Calu3 (cell line): ENCODE measurements around the gene TCF4. TPM values are rescaled to one million over a fixed set of nuclear protein-coding genes. Genes with fewer than 3 reads are reported as not detected.

Source experiments
- BruUV-seq: library from RNA; stranded (reverse); fragments of 400-500 nt; replicated peaks from 2 replicates; lab custom pipeline; 2021; lab: Mats Ljungman, UMichigan
- CTCF ChIA-PET: fragments of 300-600 bp; sonication (Branson Sonifier 250); formaldehyde crosslinking; loops from one replicate; lab custom pipeline; 2022; ENCODE audit warnings: antibody characterized with exemption; lab: Charles Lee
- DNase-seq: peaks from one replicate; pipeline ENCODE4 v3.0.0; 2022
- H3K27ac Mint-ChIP-seq: one replicate; pipeline ENCODE4 v1.8.0; 2022; ENCODE audit warnings: mixed read lengths; ENCODE audit not compliant: unreplicated experiment
- H3K27me3 Mint-ChIP-seq: one replicate; pipeline ENCODE4 v1.8.0; 2022; ENCODE audit warnings: mixed read lengths; ENCODE audit not compliant: unreplicated experiment
- H3K36me3 Mint-ChIP-seq: one replicate; pipeline ENCODE4 v1.8.0; 2022; ENCODE audit warnings: mild to moderate bottlenecking, moderate library complexity, mixed read lengths; ENCODE audit not compliant: insufficient read depth, unreplicated experiment
- H3K4me1 Mint-ChIP-seq: one replicate; pipeline ENCODE4 v1.8.0; 2022; ENCODE audit warnings: mild to moderate bottlenecking, low read depth, mixed read lengths; ENCODE audit not compliant: unreplicated experiment
- H3K4me3 Mint-ChIP-seq: one replicate; pipeline ENCODE4 v1.8.0; 2022; ENCODE audit warnings: mild to moderate bottlenecking, low read depth, moderate library complexity, mixed read lengths; ENCODE audit not compliant: unreplicated experiment
- H3K9me3 Mint-ChIP-seq: one replicate; pipeline ENCODE4 v1.8.0; 2022; ENCODE audit warnings: low read depth, mixed read lengths; ENCODE audit not compliant: unreplicated experiment
- CTCF ChIP-seq: fragments of 200-600 bp; IDR thresholded peaks from one replicate; pipeline ENCODE4 v1.8.0; 2022; ENCODE audit warnings: antibody characterized with exemption; ENCODE audit not compliant: unreplicated experiment
- intact Hi-C: fragments of 100-400 bp; cut with micrococcal nuclease; formaldehyde crosslinking; loops from one replicate; pipeline ENCODE4 v1.10.0; 2022; ENCODE audit not compliant: unreplicated experiment
- total RNA-seq: library from RNA; stranded (reverse); gene quantifications from 2 replicates; pipeline ENCODE4 v1.2.3, GENCODE V29; 2022

TCF4 gene
- total RNA-seq, 1 experiment from 2014 or later = 0.21 TPM

GRCh38 chr18:55452123-55452611, 135.8 kb downstream of the TCF4 start:
- no peaks in the 10 kb centered on the region for H3K36me3 Mint-ChIP-seq
- H3K27me3 Mint-ChIP-seq = no peaks in the 10 kb centered on the region
- intact Hi-C loops = no loop called here
- no peak overlapping the region for H3K27ac Mint-ChIP-seq
- H3K4me1 Mint-ChIP-seq = no peaks in the 10 kb centered on the region
- DNase-seq = no peak
- H3K4me3 Mint-ChIP-seq = no peak overlapping the region
- no peaks in the 10 kb centered on the region for H3K9me3 Mint-ChIP-seq
- no TSS peak for BruUV-seq
- CTCF ChIA-PET = no interaction called here
- TF ChIP-seq CTCF = no peak

GRCh38 chr18:55449412-55450140, 138.4 kb downstream of the TCF4 start:
- no peak for TF ChIP-seq CTCF
- no TSS peak for BruUV-seq
- no peak for DNase-seq
- no peak overlapping the region for H3K27ac Mint-ChIP-seq
- CTCF ChIA-PET = no interaction called here
- intact Hi-C loops = no loop called here
- peaks cover 17% of the 10 kb centered on the region for H3K27me3 Mint-ChIP-seq
- H3K9me3 Mint-ChIP-seq = peaks cover 6% of the 10 kb centered on the region
- no peaks in the 10 kb centered on the region for H3K36me3 Mint-ChIP-seq
- H3K4me3 Mint-ChIP-seq = no peak overlapping the region
- no peaks in the 10 kb centered on the region for H3K4me1 Mint-ChIP-seq

- H3K4me1 Mint-ChIP-seq = no peaks in the 10 kb centered on the region
- BruUV-seq = no TSS peak
- no peak for TF ChIP-seq CTCF
- H3K36me3 Mint-ChIP-seq = no peaks in the 10 kb centered on the region
- peaks cover 6% of the 10 kb centered on the region for H3K9me3 Mint-ChIP-seq
- no peak overlapping the region for H3K27ac Mint-ChIP-seq
- intact Hi-C loops = no loop called here
- CTCF ChIA-PET = no interaction called here
- no peak for DNase-seq
- peaks cover 28% of the 10 kb centered on the region for H3K27me3 Mint-ChIP-seq
- H3K4me3 Mint-ChIP-seq = no peak overlapping the region
Measured at GRCh38 chr18:55448420-55448819, 139.6 kb downstream of the TCF4 start.

GRCh38 chr18:55447672-55448018, 140.3 kb downstream of the TCF4 start:
- no TSS peak for BruUV-seq
- intact Hi-C loops = no loop called here

More at GRCh38 chr18:55447672-55448018, 140.3 kb downstream of the TCF4 start:
- Mint-ChIP-seq H3K27ac (no peak overlapping the region), H3K36me3 (no peaks in the 10 kb centered on the region), H3K4me3 (no peak overlapping the region), H3K27me3 (peaks cover 32% of the 10 kb centered on the region), H3K9me3 (peaks cover 6% of the 10 kb centered on the region), H3K4me1 (no peaks in the 10 kb centered on the region)
- CTCF ChIA-PET = no interaction called here
- no peak for TF ChIP-seq CTCF
- no peak for DNase-seq
